GM18520 (cell line): ENCODE data around the gene C21orf58.

Experiments
- ATAC-seq: cut with Tn5 transposase; IDR thresholded peaks from one replicate; pipeline ENCODE4 v1.9.1; 2021; ENCODE audit not compliant: unreplicated experiment

The C21orf58 gene

DNA sequence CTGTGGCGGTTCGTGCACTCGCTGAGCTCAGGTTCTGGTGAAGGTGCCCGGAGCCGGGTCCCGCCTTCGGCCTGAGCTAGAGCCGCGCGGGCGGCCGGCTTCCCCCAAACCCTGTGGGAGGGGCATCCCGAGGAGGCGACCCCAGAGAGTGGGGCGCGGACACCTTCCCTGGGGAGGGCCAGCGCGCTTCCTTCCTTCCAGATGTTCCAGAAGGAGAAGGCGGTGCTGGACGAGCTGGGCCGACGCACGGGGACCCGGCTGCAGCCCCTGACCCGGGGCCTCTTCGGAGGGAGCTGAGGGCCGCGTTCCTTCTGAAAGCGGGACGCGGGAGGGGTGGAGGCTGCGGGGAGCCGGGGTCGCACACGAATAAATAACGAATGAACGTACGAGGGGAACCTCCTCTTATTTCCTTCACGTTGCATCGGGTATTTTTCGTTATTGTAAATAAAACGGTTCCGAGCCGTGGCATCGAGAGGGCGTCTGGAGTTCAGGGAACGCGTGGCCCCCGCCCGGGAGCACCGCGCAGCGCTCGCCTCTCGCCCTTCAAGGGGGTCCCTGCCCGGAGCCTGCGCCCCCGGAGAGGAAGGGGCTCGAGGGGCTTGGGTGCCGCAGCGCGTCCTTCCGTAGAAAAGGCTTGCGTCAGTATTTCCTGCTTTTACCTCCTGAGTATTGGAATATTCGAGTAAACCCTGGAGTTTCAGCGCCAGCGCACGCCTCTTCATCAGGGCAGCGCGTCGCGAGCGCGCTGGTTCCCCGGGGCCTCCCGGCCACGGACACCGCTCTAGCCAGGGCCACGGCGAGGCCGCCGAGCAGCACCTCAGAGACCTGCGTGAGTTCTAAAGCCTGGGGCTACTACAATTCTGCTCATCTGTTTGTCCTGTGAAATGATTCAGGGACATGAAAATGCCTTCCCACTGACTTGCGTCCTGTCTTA, 26.1 kb downstream of the C21orf58 start:
- no peak for ATAC-seq

DNA sequence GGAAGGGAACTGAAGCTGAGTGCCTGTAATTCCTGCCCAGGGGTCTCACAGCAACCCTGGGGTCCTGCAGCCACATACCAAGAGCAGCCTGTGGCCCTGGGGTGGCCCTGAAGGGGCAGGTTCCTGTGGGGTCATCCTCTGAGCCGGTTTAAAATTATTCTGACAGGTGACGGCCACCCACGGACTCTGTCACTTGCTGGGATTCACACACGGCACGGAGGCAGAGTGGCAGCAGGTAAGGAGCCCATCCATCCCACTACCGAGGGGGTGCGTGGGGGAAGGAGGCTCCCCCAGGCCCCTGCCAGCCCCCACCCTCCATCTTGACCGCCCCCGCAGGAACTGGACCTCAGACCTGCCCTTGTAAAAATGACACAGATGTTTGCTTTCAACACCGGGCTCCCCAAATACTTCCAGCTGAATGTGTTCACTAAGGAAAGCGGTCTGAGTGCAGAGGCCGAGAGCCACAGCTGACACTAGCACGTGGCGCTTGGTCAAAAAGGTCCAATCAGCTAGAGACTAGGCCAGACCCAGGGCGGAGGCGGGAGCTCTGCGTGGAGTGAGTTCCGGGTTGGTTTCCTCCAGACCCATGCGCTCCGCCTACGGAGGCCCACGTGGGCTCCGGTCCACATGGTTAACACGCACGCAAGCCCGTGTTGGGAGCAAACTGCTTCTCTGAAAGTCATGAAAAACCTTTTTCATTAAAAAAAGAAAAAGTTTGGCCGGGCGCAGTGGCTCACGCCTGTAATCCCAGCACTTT, 27.5 kb downstream of the C21orf58 start:
- ATAC-seq: peak; percentile 37

DNA sequence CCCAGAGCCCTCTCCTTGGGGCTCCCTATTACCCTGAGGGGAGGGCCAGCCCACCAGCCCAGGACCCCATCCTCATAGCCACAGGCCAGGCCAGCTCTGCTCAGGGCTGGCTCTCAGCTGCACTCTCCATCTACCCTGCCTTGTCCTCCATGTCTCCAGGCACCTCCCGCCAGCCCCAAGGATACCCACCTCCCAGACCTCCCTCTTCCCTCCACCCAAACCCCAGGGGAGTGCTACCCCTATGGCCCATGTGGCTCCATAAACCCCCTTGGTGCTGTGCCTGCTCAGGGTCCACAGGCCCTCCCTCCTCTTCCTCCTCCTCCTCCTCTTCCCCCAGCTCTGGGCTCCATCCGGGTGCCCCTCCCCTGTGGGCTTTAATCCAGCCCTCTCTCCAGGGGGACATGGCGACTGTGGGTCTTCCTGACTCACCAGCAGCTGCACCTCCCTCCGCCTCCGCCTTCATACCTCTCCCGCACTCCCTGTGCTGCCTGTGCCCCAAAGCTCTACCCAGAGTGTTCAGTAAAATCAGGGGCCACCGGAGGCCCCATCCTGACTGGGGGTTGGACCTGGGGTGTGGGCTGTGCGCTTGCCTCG, 28.4 kb downstream of the C21orf58 start:
- no peak for ATAC-seq

DNA sequence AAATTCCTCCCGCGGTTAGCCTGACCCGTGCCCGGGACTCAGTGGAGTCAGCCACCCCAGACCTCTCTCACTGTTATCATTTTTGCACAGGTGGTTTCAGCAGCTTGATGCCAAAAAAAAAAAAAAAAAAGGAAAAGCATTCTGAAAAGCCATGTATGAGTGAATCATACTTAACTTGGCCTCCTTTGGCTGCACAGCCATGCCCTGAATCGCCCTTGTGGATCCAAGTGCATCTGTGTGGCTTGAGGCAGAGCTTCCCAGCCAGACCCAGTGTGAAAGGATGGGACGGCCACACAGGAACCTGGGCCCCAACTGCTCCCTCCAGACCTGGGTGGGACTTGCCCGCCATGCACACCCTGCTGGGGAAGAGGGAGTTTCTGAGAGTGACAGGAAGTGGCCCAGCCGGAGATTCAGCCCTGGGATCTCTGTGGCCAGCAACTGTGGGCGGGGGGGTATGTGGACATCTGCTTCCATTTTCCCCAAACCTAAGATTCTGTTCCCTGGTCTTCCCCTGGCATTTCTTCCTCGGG, 29.0 kb downstream of the C21orf58 start:
- ATAC-seq: no peak

DNA sequence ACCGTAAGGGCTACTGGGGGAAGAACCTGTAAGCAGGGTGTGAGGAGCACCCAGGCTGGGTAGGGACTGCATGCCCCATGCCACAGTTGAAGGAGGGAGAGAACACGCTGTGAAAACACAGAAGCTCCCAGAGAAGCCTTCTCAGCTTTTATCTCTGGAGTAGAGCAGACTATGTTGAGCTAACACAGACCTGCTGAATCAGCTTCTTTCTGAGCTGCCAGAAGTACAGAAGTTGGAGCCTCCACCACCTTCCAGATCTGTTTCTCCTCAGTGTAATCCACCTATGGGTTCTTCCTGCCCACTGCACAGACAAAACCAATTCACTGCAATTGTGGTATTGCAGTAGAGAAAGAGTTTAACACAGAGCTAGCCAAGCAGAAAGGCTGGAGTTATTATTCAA, 32.1 kb downstream of the C21orf58 start:
- no peak for ATAC-seq

DNA sequence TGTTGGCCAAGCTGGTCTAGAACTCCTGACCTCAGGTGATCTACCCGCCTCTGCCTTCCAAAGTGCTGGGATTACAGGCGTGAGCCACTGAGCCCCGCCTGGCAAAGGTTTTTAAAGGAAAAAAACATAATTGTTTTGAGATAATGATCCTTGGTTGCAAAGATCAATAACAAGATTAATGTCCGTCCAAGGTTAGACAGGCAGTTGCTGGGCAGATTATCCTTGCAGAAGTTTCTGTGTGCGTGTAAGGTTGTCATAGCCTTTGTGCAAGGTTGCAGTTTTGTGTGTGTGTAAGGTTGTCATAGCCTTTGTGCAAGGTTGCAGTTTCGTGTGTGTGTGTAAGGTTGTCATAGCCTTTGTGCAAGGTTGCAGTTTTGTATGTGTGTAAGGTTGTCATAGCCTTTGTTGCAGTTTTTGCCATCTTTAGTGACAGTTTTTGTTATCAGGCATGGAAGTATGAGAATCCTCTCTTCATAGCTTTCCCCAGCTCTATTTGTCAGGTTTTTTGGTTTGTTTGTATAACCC, 34.0 kb downstream of the C21orf58 start:
- ATAC-seq: no peak

DNA sequence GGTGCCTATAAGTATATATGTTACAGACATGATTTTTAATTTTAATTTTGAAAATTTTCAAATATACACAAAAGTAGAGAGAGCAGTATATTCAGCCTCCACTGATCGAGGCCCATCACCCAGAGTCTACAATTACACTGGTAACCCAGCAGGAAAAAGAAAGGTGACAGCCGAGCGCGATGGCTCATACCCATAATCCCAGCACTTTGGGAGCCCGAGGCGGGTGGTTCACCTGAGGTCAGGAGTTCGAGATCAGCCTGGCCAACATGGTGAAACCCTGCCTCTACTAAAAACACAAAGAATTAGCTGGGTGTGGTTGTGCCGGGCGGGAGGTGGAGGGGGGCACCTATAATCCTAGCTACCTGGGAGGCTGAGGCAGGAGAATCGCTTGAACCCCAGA, 36.1 kb downstream of the C21orf58 start:
- ATAC-seq: no peak

DNA sequence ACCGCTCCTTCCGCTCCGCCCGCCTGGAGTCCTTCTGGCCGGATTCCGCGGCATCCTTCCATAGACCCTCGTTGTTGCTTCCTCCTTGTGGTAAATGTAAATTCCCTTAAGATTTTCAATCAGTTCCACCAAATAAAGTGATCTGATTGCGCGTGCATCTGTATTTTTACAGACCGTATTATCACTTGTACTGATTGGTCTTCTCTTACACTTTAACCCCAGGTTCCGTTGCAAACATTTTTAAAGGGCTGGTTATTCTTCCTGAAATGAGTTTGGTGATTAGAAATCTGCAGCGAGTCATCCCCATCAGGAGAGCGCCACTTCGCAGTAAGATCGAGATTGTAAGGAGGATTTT, 37.0 kb downstream of the C21orf58 start:
- no peak for ATAC-seq

DNA sequence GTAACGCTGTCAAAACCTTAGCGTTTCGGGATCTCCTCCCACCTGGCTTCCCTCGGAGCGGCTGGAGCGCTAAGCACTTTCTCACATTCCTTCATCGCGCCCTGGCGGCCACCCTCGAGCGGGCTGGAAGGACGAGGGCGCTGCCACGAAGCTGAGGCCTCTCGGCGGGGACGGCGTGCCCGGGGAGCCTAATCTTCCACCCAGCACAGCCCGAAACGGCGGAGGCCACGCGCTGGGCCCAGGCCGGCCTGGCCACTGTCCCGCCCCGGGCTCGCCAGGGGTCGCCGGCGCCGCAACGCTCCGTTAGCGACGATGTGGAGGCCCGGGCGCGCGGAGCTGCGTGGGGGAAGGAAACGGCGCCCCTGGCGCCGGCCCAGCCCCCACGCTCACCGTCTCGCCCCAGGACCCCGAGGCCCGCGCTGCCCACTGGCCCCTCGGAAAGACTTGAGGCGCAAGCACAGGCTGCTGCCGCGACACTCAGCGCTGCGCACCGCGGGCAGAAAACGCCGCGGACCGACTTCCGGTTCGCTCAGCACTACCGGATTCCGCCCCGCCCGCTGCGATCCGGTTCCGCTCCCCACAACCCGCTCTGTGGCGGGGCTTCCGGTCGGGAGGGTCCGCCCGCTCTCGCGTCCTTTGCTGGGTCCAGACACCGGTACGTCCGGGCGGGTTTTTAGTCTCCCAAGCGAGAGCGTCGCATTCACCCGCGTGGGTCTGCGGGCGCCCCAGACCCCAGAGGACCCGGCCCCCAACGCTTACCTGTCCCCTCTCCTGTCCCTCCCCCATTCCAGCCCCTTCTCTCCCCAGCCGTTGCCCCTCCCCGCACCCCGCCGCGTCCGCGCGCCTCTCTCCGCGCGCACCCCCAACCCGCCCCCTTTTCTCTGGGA, 37.7 kb downstream of the C21orf58 start, which contains the start of gene YBEY:
TSS of gene YBEY (plus strand) at position 582 of the 887 bp plus-strand sequence. CDS start 572 bp downstream, outside the sequence.
- peak; percentile 80 for ATAC-seq

DNA sequence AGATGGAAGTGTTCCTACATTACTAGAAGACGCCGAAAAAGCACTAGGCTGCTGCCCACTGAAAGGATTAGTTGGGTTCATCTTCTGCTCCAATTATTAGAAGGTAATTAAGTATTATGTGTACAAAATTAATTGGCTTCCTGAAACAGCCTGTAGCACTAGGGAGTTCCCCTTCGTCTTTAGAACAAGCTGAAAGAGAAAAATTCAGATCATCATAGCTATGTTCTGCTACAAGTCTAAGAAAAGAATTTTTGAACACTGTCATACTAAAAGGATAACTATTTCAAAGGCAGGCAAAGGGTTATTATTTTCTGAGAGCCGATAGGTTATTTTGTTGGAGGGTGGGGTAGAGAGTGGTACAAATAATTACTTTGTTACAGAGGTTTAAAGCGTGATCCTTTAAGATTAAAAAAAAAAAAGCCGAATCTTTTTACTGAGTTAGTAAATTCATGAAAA, 38.4 kb downstream of the C21orf58 start, which contains the start of gene MCM3AP:
TSS of gene MCM3AP (minus strand) at position 406 of the 456 bp plus-strand sequence. CDS start at position 81, 325 bp downstream.
- no peak for ATAC-seq

DNA sequence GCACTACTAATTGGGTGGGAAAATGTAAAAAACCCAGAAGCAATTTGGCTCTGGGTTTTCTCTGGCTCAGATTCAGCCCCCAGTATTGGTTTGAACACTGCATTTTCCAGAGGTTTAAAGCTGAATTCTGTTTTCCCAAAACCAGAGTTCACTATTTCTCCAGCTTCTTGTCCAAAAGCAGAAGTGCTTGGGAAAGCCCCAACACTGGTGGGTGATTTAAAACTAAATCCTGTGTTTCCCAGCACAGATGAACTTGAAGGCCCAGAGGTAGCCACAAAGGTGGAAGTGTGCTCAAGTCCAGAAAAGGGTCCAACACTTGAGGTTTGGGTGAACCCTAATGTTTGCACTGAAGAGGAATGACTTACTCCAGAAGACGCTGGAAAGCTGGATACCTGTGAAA, 38.9 kb downstream of the C21orf58 start:
- no peak for ATAC-seq

DNA sequence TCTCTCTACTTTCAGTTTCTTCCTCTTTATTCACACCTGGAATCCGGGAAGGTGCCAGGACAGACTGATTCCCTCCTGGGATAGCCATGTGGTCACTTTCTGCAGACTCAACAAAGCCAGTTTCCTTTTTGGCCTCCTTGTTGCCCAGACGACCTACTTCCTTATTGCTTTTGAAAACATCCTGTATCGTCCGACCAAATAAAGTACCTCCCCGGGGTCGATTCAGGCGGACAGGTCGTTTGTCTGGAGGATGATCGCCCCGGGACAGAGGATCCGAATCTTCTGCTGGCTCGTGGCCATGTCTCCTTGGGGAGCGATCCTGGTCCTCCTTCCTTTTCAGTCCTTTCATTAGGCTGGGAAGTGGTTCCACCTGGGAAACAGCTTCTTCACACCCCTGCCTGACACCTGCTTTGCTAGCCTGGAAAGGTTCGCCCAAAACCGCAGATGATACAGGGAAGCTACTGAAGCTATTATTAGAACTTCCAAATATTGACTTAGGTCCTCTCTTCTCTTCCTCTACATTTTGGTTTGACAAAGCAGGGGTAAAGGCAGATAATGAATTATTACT, 39.5 kb downstream of the C21orf58 start:
- no peak for ATAC-seq

DNA sequence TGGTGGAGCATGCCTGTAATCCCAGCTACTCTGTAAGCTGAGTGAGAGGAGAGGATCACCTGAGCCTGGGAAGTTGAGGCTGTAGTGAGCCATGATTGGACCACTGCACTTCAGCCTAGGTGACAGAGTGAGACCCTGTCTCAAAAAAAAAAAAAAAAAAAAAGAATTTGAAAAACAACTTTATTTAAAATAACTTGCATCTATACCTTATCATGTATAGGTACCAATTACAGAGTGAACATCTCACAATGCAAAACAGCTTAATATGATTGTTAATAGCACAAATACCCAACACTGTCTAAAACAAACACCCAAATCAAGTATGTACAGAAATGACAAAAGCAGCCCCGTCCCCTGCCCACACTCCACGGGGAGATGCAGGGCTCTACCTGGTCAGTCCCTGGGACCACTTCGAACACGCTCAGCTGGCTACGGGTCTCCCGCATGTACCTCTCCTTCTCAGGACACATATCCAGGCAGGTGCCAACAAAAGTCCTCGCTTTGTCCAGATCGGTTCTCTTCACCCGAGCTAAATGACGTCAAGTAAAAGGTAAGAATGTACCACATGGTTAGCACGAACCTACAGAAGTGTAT, 48.8 kb downstream of the C21orf58 start:
- ATAC-seq: no peak

DNA sequence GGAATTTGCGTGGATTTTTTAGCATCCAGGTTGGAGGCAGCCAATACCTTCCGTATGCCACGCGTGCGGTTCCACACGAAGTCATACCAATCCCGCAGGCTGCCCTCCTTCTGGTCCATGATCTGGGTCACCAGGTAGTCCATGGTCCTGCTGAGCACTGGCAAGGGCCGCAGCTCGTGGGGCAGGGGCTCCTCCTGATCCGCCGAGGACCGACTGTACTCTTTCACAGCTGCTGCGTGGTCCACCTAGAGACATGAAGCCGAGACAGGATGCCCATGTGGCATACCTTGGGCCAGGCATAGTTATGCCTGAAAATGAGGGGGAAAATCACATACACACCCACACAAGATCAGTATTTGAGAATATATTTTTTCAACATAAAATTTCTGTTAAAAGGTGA, 50.3 kb downstream of the C21orf58 start:
- ATAC-seq: no peak

DNA sequence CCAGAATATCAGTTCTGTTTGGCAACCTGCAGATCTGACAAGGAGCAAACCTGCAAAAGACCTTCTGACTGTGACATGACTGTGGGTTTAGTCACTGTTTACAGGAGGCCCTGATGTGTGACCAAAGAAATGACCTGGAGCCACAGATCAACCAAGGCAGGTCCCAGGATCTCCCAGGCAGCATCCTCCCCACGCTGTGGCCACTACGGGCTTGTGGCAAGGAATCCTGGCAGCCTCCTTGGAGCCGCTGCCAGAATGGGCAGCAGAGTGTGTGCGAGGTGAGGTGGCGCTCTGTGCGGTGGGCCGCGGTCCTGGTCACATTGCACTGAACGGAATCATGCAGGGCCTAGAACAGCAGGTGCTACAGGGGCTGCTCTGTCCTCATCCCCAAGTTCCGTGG, 54.2 kb downstream of the C21orf58 start:
- no peak for ATAC-seq

DNA sequence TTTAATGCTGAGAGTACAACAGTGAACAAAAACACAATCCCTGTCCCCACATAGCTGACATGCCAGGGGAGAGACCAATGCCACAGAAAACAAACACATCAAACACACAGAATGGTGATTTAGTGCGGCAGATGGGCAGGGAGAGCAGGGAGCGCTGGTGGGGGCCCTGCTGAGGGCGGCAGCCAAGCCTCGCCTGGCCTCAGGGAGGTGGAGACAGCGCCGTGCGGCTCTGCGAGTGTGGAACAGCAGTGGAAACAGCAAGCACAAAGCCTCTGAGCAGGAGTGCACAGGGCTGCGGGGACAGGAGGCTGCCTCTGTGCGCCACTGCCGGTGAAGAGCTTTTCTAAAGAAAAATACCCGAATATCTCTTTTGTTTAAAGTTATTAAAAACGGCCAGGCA, 55.3 kb downstream of the C21orf58 start:
- no peak for ATAC-seq

DNA sequence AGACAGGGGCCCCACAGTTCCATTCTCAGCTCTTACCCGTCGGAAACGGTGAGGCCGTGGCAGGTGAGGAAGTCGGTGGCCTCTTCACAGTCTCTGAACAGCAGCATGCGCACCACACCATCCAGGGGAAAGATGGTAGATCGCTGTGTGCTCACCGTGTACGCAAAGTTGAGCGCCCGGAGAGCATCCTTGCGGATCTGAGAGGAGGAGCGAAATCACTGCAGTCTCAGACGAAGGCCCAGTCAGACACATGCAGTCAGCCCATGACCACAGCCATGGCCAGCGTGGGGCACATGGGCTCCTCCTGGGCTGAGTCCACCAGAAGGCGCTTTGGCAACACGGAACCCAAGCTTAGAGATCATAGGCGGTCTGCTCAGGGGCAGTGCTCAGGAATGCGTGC, 56.7 kb downstream of the C21orf58 start:
- no peak for ATAC-seq

DNA sequence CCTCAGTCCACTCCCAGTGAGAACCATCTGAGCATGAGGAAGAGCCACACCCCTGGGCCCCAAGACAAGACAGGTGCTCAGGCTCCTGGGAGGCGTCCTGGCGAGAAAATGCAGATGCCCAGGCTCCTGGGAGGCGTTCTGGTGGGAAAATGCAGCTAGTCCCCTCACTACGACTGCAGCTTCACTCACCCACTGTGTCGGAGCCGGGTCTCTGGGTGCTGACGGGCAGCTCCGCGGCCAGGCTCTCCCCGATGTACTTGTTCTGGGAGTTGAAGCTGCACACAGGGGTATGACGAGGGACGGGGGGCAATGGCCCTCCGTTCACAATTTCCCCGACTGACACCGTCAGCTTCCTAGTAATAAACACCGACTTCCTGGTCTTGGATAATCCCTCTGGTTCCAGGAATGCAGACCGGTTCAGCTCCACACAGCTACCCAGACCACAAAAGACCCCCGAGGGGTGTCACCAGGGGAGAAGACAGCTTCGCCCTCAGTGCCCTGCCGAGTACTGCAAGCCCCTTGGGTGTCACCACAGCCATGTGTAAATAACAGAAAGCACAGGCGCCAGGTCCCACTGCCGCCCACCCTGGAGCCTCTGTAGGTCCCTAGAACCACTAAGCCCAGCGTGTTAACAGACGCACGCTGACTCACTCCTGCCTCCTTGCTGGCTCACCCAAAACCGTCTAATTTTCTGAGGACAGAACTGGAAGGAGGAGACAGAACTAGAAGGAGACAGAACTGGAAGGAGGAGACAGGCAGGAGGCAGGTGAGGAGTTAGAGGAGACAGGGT, 57.7 kb downstream of the C21orf58 start:
- no peak for ATAC-seq
